ENCODE results near the gene BBX. TPM values are rescaled to one million over a fixed set of nuclear protein-coding genes. Genes with fewer than 3 reads are reported as not detected.
A peak's percentile ranks its signal among the peaks of the same experiment; 100 is the strongest.
"Not testable (repeated sequence)": the region's sequence is repeated elsewhere in the genome, so short reads cannot be mapped to it uniquely, and the experiment has no call there.

BBX gene
- total RNA-seq, 1 experiment from 2014 or later: 73.2 TPM

- H3K36me3 Mint-ChIP-seq (ENCODE audit: insufficient read depth, unreplicated experiment); DNase-seq (ENCODE audit: unreplicated experiment); BruUV-seq (replicated peaks); H3K27me3 Mint-ChIP-seq (ENCODE audit: insufficient read depth, unreplicated experiment); H3K27ac Mint-ChIP-seq (ENCODE audit: low read depth, unreplicated experiment); H3K4me3 Mint-ChIP-seq (ENCODE audit: unreplicated experiment); intact Hi-C loops (cut with micrococcal nuclease); H3K9me3 Mint-ChIP-seq (ENCODE audit: unreplicated experiment): not testable (repeated sequence)
- CTCF ChIA-PET: interaction anchor here (0.7 kb wide), 1 partner anchor 9 kb away, joined by 4 read pairs; no protein-coding TSS in a partner anchor
- POLR2A ChIA-PET: interaction anchor here (0.7 kb wide), 1 partner anchor 32 kb away, joined by 3 read pairs; no protein-coding TSS in a partner anchor
- H3K4me1 Mint-ChIP-seq (ENCODE audit: insufficient read depth, unreplicated experiment): peaks cover 19% of the 10 kb centered on the region
Measured at GRCh38 chr3:107697855-107698254, 175.1 kb downstream of the BBX start.

GRCh38 chr3:107699682-107700081 is 176.9 kb downstream of the BBX start:
- no peak for TF ChIP-seq CTCF (IDR thresholded peaks at IDR 0.05; ENCODE audit: unreplicated experiment)
- Mint-ChIP-seq H3K4me1 (ENCODE audit: insufficient read depth, unreplicated experiment) (peaks cover 25% of the 10 kb centered on the region), H3K4me3 (ENCODE audit: unreplicated experiment) (no peak overlapping the region), H3K9me3 (ENCODE audit: unreplicated experiment) (no peaks in the 10 kb centered on the region), H3K27me3 (ENCODE audit: insufficient read depth, unreplicated experiment) (no peaks in the 10 kb centered on the region), H3K36me3 (ENCODE audit: insufficient read depth, unreplicated experiment) (peaks cover 13% of the 10 kb centered on the region), H3K27ac (ENCODE audit: low read depth, unreplicated experiment) (peak overlapping the region; percentile 2)
- BruUV-seq (replicated peaks): no TSS peak
- ChIA-PET POLR2A (interaction anchor here (0.7 to 1.6 kb wide), 3 partner anchors 10 to 39 kb away, joined by 3 to 9 read pairs (median 4); no protein-coding TSS in a partner anchor), CTCF (interaction anchor here (0.6 to 1.8 kb wide), 4 partner anchors 9 to 38 kb away, joined by 3 to 15 read pairs (median 9); no protein-coding TSS in a partner anchor)
- peak; percentile 59 for DNase-seq (ENCODE audit: unreplicated experiment)
- intact Hi-C loops (cut with micrococcal nuclease): no loop called here

DNA sequence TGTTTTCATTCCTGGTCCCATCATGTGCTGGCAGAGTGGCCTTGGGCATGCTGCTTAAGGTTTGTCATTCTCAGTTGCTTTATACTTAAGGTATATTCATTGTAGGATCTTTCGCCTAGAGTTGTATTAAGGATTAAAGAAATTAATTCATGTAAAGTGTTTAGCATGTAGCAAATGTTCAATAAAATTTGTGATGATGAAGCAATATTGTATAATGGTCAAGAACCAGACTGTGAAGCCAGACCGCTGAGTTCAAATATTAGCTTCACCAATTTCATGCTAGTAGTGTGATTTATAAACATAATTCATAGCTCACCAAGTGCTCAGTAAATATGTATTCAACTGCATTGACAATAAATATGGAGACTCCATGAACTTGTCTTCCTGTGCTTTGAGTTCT is 178.5 kb downstream of the BBX start:
- no peak for TF ChIP-seq CTCF (IDR thresholded peaks at IDR 0.05; ENCODE audit: unreplicated experiment)
- Mint-ChIP-seq H3K27me3 (ENCODE audit: insufficient read depth, unreplicated experiment) (no peaks in the 10 kb centered on the region), H3K4me3 (ENCODE audit: unreplicated experiment) (no peak overlapping the region), H3K27ac (ENCODE audit: low read depth, unreplicated experiment) (no peak overlapping the region), H3K9me3 (ENCODE audit: unreplicated experiment) (no peaks in the 10 kb centered on the region), H3K4me1 (ENCODE audit: insufficient read depth, unreplicated experiment) (peaks cover 30% of the 10 kb centered on the region), H3K36me3 (ENCODE audit: insufficient read depth, unreplicated experiment) (peaks cover 13% of the 10 kb centered on the region)
- intact Hi-C loops (cut with micrococcal nuclease): no loop called here
- POLR2A ChIA-PET: no interaction called here
- CTCF ChIA-PET: interaction anchor here (1.2 kb wide), 1 partner anchor 11 kb away, joined by 8 read pairs; no protein-coding TSS in a partner anchor
- no peak for DNase-seq (ENCODE audit: unreplicated experiment)
- no TSS peak for BruUV-seq (replicated peaks)

GRCh38 chr3:107704477-107704876 is 181.7 kb downstream of the BBX start:
- Mint-ChIP-seq H3K4me1 (ENCODE audit: insufficient read depth, unreplicated experiment) (peaks cover 20% of the 10 kb centered on the region), H3K4me3 (ENCODE audit: unreplicated experiment) (no peak overlapping the region), H3K27ac (ENCODE audit: low read depth, unreplicated experiment) (no peak overlapping the region), H3K27me3 (ENCODE audit: insufficient read depth, unreplicated experiment) (no peaks in the 10 kb centered on the region), H3K9me3 (ENCODE audit: unreplicated experiment) (no peaks in the 10 kb centered on the region), H3K36me3 (ENCODE audit: insufficient read depth, unreplicated experiment) (peaks cover 13% of the 10 kb centered on the region)
- DNase-seq (ENCODE audit: unreplicated experiment): no peak
- ChIA-PET POLR2A (no interaction called here), CTCF (interaction anchor here (0.7 to 1.4 kb wide), 2 partner anchors 36 to 461 kb away, joined by 3 to 4 read pairs; no protein-coding TSS in a partner anchor)
- BruUV-seq (replicated peaks): no TSS peak
- intact Hi-C loops (cut with micrococcal nuclease): no loop called here
- TF ChIP-seq CTCF (IDR thresholded peaks at IDR 0.05; ENCODE audit: unreplicated experiment): no peak
